Neural progenitor cell (in vitro differentiated cells): Measurements from ENCODE around the gene AHSA1. TPM values are rescaled to one million over a fixed set of nuclear protein-coding genes. Genes with fewer than 3 reads are reported as not detected.

Experiments used
- DNase-seq: peaks from one replicate; pipeline ENCODE4 v3.0.0-alpha.2; 2016; ENCODE audit warnings: low spot score
- H2AFZ ChIP-seq: fragments of 200-600 bp; sonication (generic); replicated peaks from 2 replicates; pipeline ENCODE4 v1.6.1; 2016; ENCODE audit warnings: antibody characterized with exemption
- H3F3A ChIP-seq: fragments of 200-600 bp; sonication (generic); 2 replicates; pipeline ENCODE4 v1.6.1; 2016; ENCODE audit warnings: antibody characterized with exemption, low read depth
- H3K27ac ChIP-seq: fragments of 200-600 bp; sonication (generic); 2 replicates; pipeline ENCODE4 v1.5.1; 2016; ENCODE audit warnings: mild to moderate bottlenecking
- H3K27me3 ChIP-seq: fragments of 200-600 bp; sonication (generic); 2 replicates; pipeline ENCODE4 v1.6.1; 2016; ENCODE audit warnings: mild to moderate bottlenecking, moderate library complexity
- H3K36me3 ChIP-seq: fragments of 200-600 bp; sonication (generic); 2 replicates; pipeline ENCODE4 v1.5.1; 2016
- H3K4me1 ChIP-seq: fragments of 200-600 bp; sonication (generic); 2 replicates; pipeline ENCODE4 v1.6.1; 2016; ENCODE audit warnings: mixed run types
- H3K4me2 ChIP-seq: fragments of 200-600 bp; sonication (generic); 2 replicates; pipeline ENCODE4 v1.6.1; 2016
- H3K4me3 ChIP-seq: fragments of 200-600 bp; sonication (generic); 2 replicates; pipeline ENCODE4 v1.5.1; 2016
- H3K79me2 ChIP-seq: fragments of 200-600 bp; sonication (generic); 2 replicates; pipeline ENCODE4 v1.6.1; 2016; ENCODE audit warnings: low read depth
- H3K9ac ChIP-seq: fragments of 200-600 bp; sonication (generic); 2 replicates; pipeline ENCODE4 v1.6.1; 2016
- H3K9me3 ChIP-seq: fragments of 200-600 bp; sonication (generic); 2 replicates; pipeline ENCODE4 v1.5.1; 2016; ENCODE audit warnings: low read depth
- H4K20me1 ChIP-seq: fragments of 200-600 bp; sonication (generic); 2 replicates; pipeline ENCODE4 v1.6.1; 2016; ENCODE audit warnings: low read depth
- H3K27ac Mint-ChIP-seq: 3 replicates; pipeline ENCODE4 v1.8.0; 2021; ENCODE audit warnings: mixed read lengths
- H3K27me3 Mint-ChIP-seq: 2 replicates; pipeline ENCODE4 v1.8.0; 2022; ENCODE audit warnings: low read depth, mild to moderate bottlenecking, inconsistent platforms, moderate library complexity, mixed read lengths; ENCODE audit not compliant: insufficient read depth
- H3K36me3 Mint-ChIP-seq: 3 replicates; pipeline ENCODE4 v1.8.0; 2021; ENCODE audit warnings: mixed read lengths
- H3K4me1 Mint-ChIP-seq: 3 replicates; pipeline ENCODE4 v1.8.0; 2021; ENCODE audit warnings: mixed read lengths
- H3K4me3 Mint-ChIP-seq: 3 replicates; pipeline ENCODE4 v1.8.0; 2021; ENCODE audit warnings: mild to moderate bottlenecking, moderate library complexity, mixed read lengths
- H3K9me3 Mint-ChIP-seq: 3 replicates; pipeline ENCODE4 v1.8.0; 2020; ENCODE audit warnings: mixed read lengths
- EZH2 ChIP-seq: fragments of 200-600 bp; sonication (generic); IDR thresholded peaks from 2 replicates; pipeline ENCODE4 v1.6.1; 2017; ENCODE audit warnings: antibody characterized with exemption, mild to moderate bottlenecking, moderate library complexity
- EZH2phosphoT487 ChIP-seq: fragments of 200-600 bp; sonication (generic); IDR thresholded peaks from 2 replicates; pipeline ENCODE4 v1.6.1; 2017; ENCODE audit warnings: antibody characterized with exemption
- total RNA-seq: library from RNA; depleted of rRNA; stranded (reverse); fragments of >200 nt; gene quantifications from 2 replicates; pipeline ENCODE4 v1.2.3, GENCODE V29; 2015; ENCODE audit warnings: low replicate concordance
- TF ChIP-seq, protein P1 (sequence below): fragments of 200-600 bp; sonication (generic); IDR thresholded peaks from 2 replicates; pipeline ENCODE4 v1.5.1; 2017; ENCODE audit warnings: antibody characterized with exemption, mild to moderate bottlenecking

Gene AHSA1
- total RNA-seq, 1 donor from 2014 or later = 185 TPM

DNA sequence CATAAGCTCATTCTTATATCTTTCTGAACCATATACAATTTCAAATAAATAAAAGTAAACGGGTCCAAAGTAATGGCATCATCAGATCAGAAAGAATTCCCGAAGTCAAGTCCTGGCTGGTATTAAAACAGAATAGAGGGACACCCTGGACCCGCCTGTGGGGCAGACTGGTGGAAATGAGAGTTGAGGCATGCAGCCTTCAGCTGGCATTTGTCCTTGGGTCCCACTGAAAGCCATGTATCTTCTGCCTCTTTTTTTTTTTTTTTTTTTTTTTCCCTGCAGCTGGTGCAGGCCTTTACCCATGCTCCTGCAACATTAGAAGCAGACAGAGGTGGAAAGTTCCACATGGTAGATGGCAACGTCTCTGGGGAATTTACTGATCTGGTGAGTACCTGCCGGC is 9.9 kb downstream of the AHSA1 start:
- Mint-ChIP-seq H3K9me3 (no peaks in the 10 kb centered on the region), H3K27ac (no peak overlapping the region), H3K4me3 (no peak overlapping the region), H3K27me3 (no peaks in the 10 kb centered on the region), H3K4me1 (no peaks in the 10 kb centered on the region), H3K36me3 (peaks cover 29% of the 10 kb centered on the region)
- Histone ChIP-seq H3K9me3 (no peaks in the 10 kb centered on the region), H3K4me2 (no peak overlapping the region), H3K79me2 (no peaks in the 10 kb centered on the region), H3K9ac (no peak overlapping the region), H3K27ac (no peak overlapping the region), H4K20me1 (no peaks in the 10 kb centered on the region), H3K4me1 (peaks cover 2% of the 10 kb centered on the region), H3F3A (peaks cover 9% of the 10 kb centered on the region), H2AFZ (no peak overlapping the region), H3K4me3 (no peak overlapping the region), H3K36me3 (peaks cover 4% of the 10 kb centered on the region), H3K27me3 (no peaks in the 10 kb centered on the region)
- DNase-seq = no peak
- TF ChIP-seq EZH2 (no peak), EZH2phosphoT487 (no peak)
- TF ChIP-seq, protein P1, sequence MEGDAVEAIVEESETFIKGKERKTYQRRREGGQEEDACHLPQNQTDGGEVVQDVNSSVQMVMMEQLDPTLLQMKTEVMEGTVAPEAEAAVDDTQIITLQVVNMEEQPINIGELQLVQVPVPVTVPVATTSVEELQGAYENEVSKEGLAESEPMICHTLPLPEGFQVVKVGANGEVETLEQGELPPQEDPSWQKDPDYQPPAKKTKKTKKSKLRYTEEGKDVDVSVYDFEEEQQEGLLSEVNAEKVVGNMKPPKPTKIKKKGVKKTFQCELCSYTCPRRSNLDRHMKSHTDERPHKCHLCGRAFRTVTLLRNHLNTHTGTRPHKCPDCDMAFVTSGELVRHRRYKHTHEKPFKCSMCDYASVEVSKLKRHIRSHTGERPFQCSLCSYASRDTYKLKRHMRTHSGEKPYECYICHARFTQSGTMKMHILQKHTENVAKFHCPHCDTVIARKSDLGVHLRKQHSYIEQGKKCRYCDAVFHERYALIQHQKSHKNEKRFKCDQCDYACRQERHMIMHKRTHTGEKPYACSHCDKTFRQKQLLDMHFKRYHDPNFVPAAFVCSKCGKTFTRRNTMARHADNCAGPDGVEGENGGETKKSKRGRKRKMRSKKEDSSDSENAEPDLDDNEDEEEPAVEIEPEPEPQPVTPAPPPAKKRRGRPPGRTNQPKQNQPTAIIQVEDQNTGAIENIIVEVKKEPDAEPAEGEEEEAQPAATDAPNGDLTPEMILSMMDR = no peak

DNA sequence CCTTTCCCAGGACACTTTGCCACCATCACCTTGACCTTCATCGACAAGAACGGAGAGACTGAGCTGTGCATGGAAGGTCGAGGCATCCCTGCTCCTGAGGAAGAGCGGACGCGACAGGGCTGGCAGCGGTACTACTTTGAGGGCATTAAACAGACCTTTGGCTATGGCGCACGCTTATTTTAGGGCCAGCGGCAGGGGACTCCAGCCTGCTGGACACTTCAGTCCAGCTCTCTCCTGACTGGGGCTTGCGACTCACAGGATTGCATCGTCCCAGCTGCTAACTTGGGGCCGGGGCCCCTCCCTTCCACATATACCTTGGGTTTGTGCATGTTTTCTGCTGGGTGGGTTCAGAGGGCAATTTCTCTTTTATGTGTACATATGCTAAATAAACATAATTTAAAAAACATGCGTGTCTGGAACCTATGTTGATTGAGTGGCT is 11.2 kb downstream of the AHSA1 start:
- H3K27ac ChIP-seq = peak overlapping the region; percentile 29
- H3K9me3 ChIP-seq = no peaks in the 10 kb centered on the region

DNA sequence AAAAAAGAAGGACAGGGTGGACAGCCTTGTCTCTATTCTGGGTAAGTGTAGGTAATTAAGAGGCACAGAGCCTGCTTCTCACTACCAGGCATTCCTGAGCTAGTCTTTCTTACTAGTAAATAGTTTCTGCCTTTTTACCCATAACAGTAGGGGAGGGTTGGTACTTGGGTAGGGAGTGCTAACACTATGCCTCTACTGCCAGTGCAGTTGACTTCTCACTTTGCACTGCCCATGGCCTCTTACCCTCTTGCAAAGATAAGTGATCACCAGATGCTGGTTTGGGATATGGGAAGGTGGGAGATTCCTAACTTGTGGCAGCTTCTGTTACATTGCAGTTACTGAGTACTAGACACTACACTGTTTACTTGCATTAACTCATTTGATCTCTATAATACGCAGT is 11.6 kb downstream of the AHSA1 start:
- H3K27ac ChIP-seq = peak overlapping the region; percentile 29
- Mint-ChIP-seq H3K27ac (no peak overlapping the region), H3K36me3 (peaks cover 24% of the 10 kb centered on the region)

More for the DNA sequence above, 11.2 kb downstream of the AHSA1 start:
- Histone ChIP-seq H3K36me3 (peaks cover 4% of the 10 kb centered on the region), H4K20me1 (no peaks in the 10 kb centered on the region), H3K9ac (no peak overlapping the region), H3K4me1 (peaks cover 2% of the 10 kb centered on the region), H2AFZ (no peak overlapping the region), H3K4me3 (no peak overlapping the region), H3K27me3 (no peaks in the 10 kb centered on the region), H3K79me2 (no peaks in the 10 kb centered on the region), H3F3A (peaks cover 9% of the 10 kb centered on the region), H3K4me2 (no peak overlapping the region)
- peaks cover 1% of the 10 kb centered on the region for H3K27me3 Mint-ChIP-seq
- peaks cover 24% of the 10 kb centered on the region for H3K36me3 Mint-ChIP-seq
- no peaks in the 10 kb centered on the region for H3K4me1 Mint-ChIP-seq
- no peaks in the 10 kb centered on the region for H3K9me3 Mint-ChIP-seq
- TF ChIP-seq, protein P1 = no peak
- TF ChIP-seq EZH2phosphoT487 (no peak), EZH2 (no peak)
- H3K4me3 Mint-ChIP-seq = peak overlapping the region; percentile 28
- no peak overlapping the region for H3K27ac Mint-ChIP-seq
- DNase-seq = no peak

More for the DNA sequence above, 11.6 kb downstream of the AHSA1 start:
- Mint-ChIP-seq H3K4me3 (no peak overlapping the region), H3K9me3 (no peaks in the 10 kb centered on the region), H3K4me1 (no peaks in the 10 kb centered on the region), H3K27me3 (peaks cover 5% of the 10 kb centered on the region)
- no peak overlapping the region for H3K4me3 ChIP-seq
- no peaks in the 10 kb centered on the region for H4K20me1 ChIP-seq
- H2AFZ ChIP-seq = no peak overlapping the region
- H3K27me3 ChIP-seq = no peaks in the 10 kb centered on the region
- H3K4me2 ChIP-seq = no peak overlapping the region
- H3K79me2 ChIP-seq = no peaks in the 10 kb centered on the region
- H3K9me3 ChIP-seq = no peaks in the 10 kb centered on the region
- no peak for TF ChIP-seq EZH2phosphoT487
- no peak for TF ChIP-seq EZH2
- TF ChIP-seq, protein P1 = no peak
- no peak overlapping the region for H3K9ac ChIP-seq
- peaks cover 4% of the 10 kb centered on the region for H3K36me3 ChIP-seq
- H3F3A ChIP-seq = peaks cover 9% of the 10 kb centered on the region
- DNase-seq = no peak
- peaks cover 2% of the 10 kb centered on the region for H3K4me1 ChIP-seq
